Pancreas (tissue), 10 donors: ENCODE data around the gene OTC. TPM values are rescaled to one million over a fixed set of nuclear protein-coding genes. Genes with fewer than 3 reads are reported as not detected.

Source experiments
- ATAC-seq, 4 donors: fragments of 200-7000 bp; cut with Tn5 transposase; one replicate each; pipeline versions ENCODE4 v1.8.0 to v1.9.1; 2020; ENCODE audit warnings: mild to moderate bottlenecking in 4 of 4, moderate library complexity in 4 of 4
- DNase-seq, 6 donors: peaks; one replicate each; pipeline ENCODE4 v3.0.0-alpha.2; 2020
- FAIRE-seq: peaks from 2 replicates; lab custom pipeline; 2012; peaks lifted over from hg19 to GRCh38; lab: Jason Lieb, UNC
- H3K27ac ChIP-seq, 4 donors: fragments of 200-600 bp; sonication (generic); 1 replicate in 3 of 4; 2 replicates in 1 of 4; pipeline versions ENCODE4 v1.5.0 to v1.8.0; 2020
- H3K27me3 ChIP-seq, 4 donors: fragments of 200-600 bp; one replicate each; pipeline ENCODE4 v1.8.0; 2021
- H3K36me3 ChIP-seq, 3 donors: fragments of 200-600 bp; sonication (generic) in 1 of 3; one replicate each; pipeline versions ENCODE4 v1.5.0 to v1.8.0; 2020 to 2021
- H3K4me1 ChIP-seq, 3 donors: fragments of 200-600 bp; one replicate each; pipeline ENCODE4 v1.8.0; 2021
- H3K4me3 ChIP-seq, 4 donors: fragments of 200-600 bp; sonication (generic) in 2 of 4; one replicate each; pipeline versions ENCODE4 v1.5.0 to v1.8.0; 2020 to 2021
- H3K9me3 ChIP-seq, 4 donors: fragments of 200-600 bp; one replicate each; pipeline ENCODE4 v1.8.0; 2021
- CTCF ChIP-seq, 4 donors: fragments of 200-600 bp; sonication (generic) in 3 of 4; IDR thresholded peaks; one replicate each; pipeline versions ENCODE4 v1.5.0 to v1.8.0; 2021; ENCODE audit warnings: antibody characterized with exemption in 4 of 4
- WGBS, 2 donors: extraction: QIAGEN DNeasy Blood & Tissue Kit; methylation state at CpG; one replicate each; pipeline ENCODE4 v1.1.7; 2013; 5-methylcytosine and 5-hydroxymethylcytosine counted together
- intact Hi-C, 3 donors: fragments of 100-400 bp; cut with DNase I; formaldehyde crosslinking; loops; one replicate each; pipeline versions ENCODE4 v1.11.1 to v1.14.2; 2022
- polyA plus RNA-seq, 2 donors: library from polyadenylated mRNA; stranded (reverse); fragments of 200-250 nt; gene quantifications; one replicate each; pipeline ENCODE4 v1.2.3, GENCODE V29; 2013
- total RNA-seq, 6 donors: library from RNA; stranded (reverse); fragmentation: NEBNext Ultra II Directional in 4 of 6; extraction: Animal tissue kit (Norgen Biotek cat#: 25700) in 4 of 6; gene quantifications; one replicate each; pipeline versions ENCODE4 v1.2.1 to v1.2.4, GENCODE V29; 2021 to 2023
- donor health status: healthy with polysubstance abuse.
- donor health status: DM: no; HTN: no; CAD: no; lungs with moderate emphysema.
- donor health status: DM: no; HTN: no; CAD: no.
- donor health status: control.
- donor health status: control.
- donor health status: Bipolar disorder and iron deficiency.
- donor health status: DM: yes; HTN: yes; CAD: no.
- donor health status: DM: no; HTN: no; CAD: no.
- donor health status: DM: no; HTN: no; CAD: no.
- donor health status: DM: yes; HTN: yes; CAD: no.

OTC gene
- total and polyA plus RNA-seq, 8 donors, result 0.35 to 2.8 (median 1.2) TPM

GRCh38 chrX:38313190-38313589 lies 39.2 kb upstream of the OTC start:
- no peak for ATAC-seq
- no peaks in the 10 kb centered on the region for H3K9me3 ChIP-seq
- no peak for DNase-seq
- FAIRE-seq, result no peak
- peaks cover 0 to 10% (median 0%) of the 10 kb centered on the region in 4 donors for H3K27me3 ChIP-seq
- H3K4me1 ChIP-seq, result no peaks in the 10 kb centered on the region
- intact Hi-C loops, result no loop called here
- no peak for TF ChIP-seq CTCF (IDR thresholded peaks at IDR 0.05)
- H3K4me3 ChIP-seq, result no peak overlapping the region
- H3K27ac ChIP-seq, result no peak overlapping the region
- WGBS, 2 donors, result 76 to 95% methylated on average over 4 of the region's 4 CpGs
- H3K36me3 ChIP-seq, result no peaks in the 10 kb centered on the region

- DNase-seq (no peak), FAIRE-seq (no peak), ATAC-seq (no peak)
- Histone ChIP-seq H3K27me3 (peaks cover 0 to 4% (median 0%) of the 10 kb centered on the region in 4 donors), H3K4me3 (no peak overlapping the region), H3K9me3 (no peaks in the 10 kb centered on the region), H3K4me1 (no peaks in the 10 kb centered on the region), H3K27ac (no peak overlapping the region), H3K36me3 (no peaks in the 10 kb centered on the region)
- intact Hi-C loops, result no loop called here
- no peak for TF ChIP-seq CTCF (IDR thresholded peaks at IDR 0.05)
- WGBS, 2 donors, result 78 to 97% methylated on average over 7 of the region's 7 CpGs
Observed at GRCh38 chrX:38315186-38315585, 37.2 kb upstream of the OTC start.

GRCh38 chrX:38318196-38318595 lies 34.2 kb upstream of the OTC start:
- H3K36me3 ChIP-seq, result no peaks in the 10 kb centered on the region
- ATAC-seq, result no peak
- H3K4me1 ChIP-seq, result no peaks in the 10 kb centered on the region
- no peaks in the 10 kb centered on the region for H3K9me3 ChIP-seq
- intact Hi-C loops, result no loop called here
- TF ChIP-seq CTCF (IDR thresholded peaks at IDR 0.05), result no peak
- FAIRE-seq, result no peak
- H3K4me3 ChIP-seq, result no peak overlapping the region
- no peak overlapping the region for H3K27ac ChIP-seq
- 24 to 25% methylated on average over 3 of the region's 3 CpGs for WGBS, 2 donors
- no peak for DNase-seq
- H3K27me3 ChIP-seq, result peaks cover 0 to 4% (median 0%) of the 10 kb centered on the region in 4 donors

- WGBS, 2 donors, result 17 to 18% methylated on average over 4 of the region's 4 CpGs
- Histone ChIP-seq H3K36me3 (no peaks in the 10 kb centered on the region), H3K4me3 (no peak overlapping the region), H3K27me3 (peaks cover 0 to 4% (median 0%) of the 10 kb centered on the region in 4 donors), H3K27ac (no peak overlapping the region), H3K4me1 (no peaks in the 10 kb centered on the region), H3K9me3 (no peaks in the 10 kb centered on the region)
- TF ChIP-seq CTCF (IDR thresholded peaks at IDR 0.05), result no peak
- DNase-seq, result no peak
- ATAC-seq, result peak in 2 of 4 donors; percentile 76 to 81
- FAIRE-seq, result no peak
- intact Hi-C loops, result no loop called here
Observed at GRCh38 chrX:38318606-38319005, 33.8 kb upstream of the OTC start.

- TF ChIP-seq CTCF (IDR thresholded peaks at IDR 0.05), result no peak
- Histone ChIP-seq H3K9me3 (no peaks in the 10 kb centered on the region), H3K4me1 (no peaks in the 10 kb centered on the region), H3K4me3 (no peak overlapping the region), H3K27ac (no peak overlapping the region), H3K27me3 (no peaks in the 10 kb centered on the region), H3K36me3 (no peaks in the 10 kb centered on the region)
- no peak for FAIRE-seq
- DNase-seq, result no peak
- intact Hi-C loops, result no loop called here
- no peak for ATAC-seq
- WGBS, 2 donors, result 68 to 87% methylated on average over 5 of the region's 5 CpGs
Observed at GRCh38 chrX:38320819-38321218, 31.6 kb upstream of the OTC start.
